Mucosa of stomach (tissue), 1 donor: ENCODE data around the gene ZBTB7C.

ENCODE experiments used
- H3K27me3 ChIP-seq: one replicate; pipeline ENCODE4 v1.7.0; 2013; ENCODE audit warnings: mild to moderate bottlenecking, low read length; ENCODE audit not compliant: control insufficient read depth, insufficient read depth
- H3K36me3 ChIP-seq: one replicate; pipeline ENCODE4 v1.7.0; 2013; ENCODE audit warnings: low read length; ENCODE audit not compliant: control insufficient read depth, insufficient read depth
- H3K4me1 ChIP-seq: one replicate; pipeline ENCODE4 v1.7.0; 2013; ENCODE audit warnings: mild to moderate bottlenecking, low read length; ENCODE audit not compliant: control insufficient read depth, insufficient read depth
- H3K4me3 ChIP-seq: one replicate; pipeline ENCODE4 v1.7.0; 2013; ENCODE audit warnings: low read length
- H3K9ac ChIP-seq: one replicate; pipeline ENCODE4 v1.7.0; 2013; ENCODE audit warnings: mild to moderate bottlenecking, low read length, moderate library complexity
- H3K9me3 ChIP-seq: one replicate; pipeline ENCODE4 v1.7.0; 2013; ENCODE audit warnings: mild to moderate bottlenecking, low read length, moderate library complexity; ENCODE audit not compliant: control insufficient read depth
- donor health status: Pancreatic carcinoma.

The ZBTB7C gene

DNA sequence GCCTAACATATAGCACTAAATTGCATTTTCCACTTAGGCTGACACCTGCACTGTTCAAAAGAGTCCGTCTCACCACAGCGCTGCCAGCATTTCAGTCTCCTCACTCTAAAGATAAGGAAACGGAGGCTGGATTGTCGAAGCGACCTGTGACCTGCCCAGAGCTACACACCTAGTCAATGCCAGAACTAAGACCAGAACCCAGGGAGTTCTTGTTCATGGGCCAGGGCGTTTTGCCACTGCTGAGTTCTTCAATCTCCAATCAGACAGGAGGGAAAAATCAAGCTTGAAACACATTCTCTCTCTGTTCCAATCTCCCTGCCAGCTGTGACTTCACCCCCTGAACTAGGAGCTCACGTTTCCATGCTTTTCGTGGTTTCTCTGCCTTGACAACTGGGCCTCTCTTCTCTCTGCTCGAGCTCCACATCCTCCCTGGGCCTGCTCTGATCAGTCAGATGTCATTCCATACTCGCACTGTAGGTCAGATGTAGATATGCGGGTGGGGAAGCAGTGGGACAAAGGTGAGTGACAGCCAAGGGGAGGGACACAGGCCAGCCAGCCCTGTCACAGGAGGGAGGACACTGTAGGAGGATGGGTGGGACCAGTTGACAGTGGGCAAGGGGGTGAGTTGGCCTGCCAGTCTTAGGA, 257.6 kb downstream of the ZBTB7C start:
- Histone ChIP-seq H3K36me3 (no peaks in the 10 kb centered on the region), H3K9ac (no peak overlapping the region), H3K9me3 (no peaks in the 10 kb centered on the region), H3K4me1 (peaks cover 43% of the 10 kb centered on the region), H3K27me3 (no peaks in the 10 kb centered on the region), H3K4me3 (no peak overlapping the region)

DNA sequence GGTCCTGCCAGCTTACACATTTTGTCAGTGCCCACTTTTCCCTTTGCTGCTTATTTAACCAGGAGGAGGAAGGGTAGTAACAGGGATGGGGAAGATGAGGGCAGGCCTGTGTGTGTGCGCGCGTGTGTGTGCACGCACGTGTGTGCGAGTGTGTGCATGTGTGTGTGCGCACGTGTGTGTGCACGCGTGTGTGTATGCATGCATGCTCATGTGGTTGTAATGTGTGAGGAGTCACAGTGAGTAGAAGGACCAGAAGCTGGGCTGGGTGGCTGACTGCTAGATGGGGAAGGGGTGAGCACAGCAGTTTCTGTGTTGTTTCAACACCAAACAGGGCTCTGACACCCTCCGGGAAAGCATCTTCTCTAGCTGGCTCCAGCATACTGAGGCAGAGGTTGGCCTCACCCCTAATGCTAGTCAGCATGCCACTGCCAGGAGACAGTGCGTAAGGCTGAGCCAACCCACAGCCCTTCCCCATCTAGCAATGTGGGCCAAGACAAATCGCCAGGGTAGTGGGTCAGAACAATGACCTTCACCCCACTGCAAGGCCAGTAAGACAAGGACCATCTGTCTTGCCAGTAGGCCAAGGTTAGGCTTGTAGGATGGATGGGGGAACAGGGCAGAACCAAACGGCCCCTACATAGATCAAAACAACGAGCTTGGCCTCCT, 260.0 kb downstream of the ZBTB7C start:
- H3K36me3 ChIP-seq: no peaks in the 10 kb centered on the region
- H3K4me3 ChIP-seq: no peak overlapping the region
- H3K27me3 ChIP-seq: no peaks in the 10 kb centered on the region
- H3K9me3 ChIP-seq: no peaks in the 10 kb centered on the region
- H3K9ac ChIP-seq: no peak overlapping the region
- H3K4me1 ChIP-seq: peaks cover 36% of the 10 kb centered on the region

DNA sequence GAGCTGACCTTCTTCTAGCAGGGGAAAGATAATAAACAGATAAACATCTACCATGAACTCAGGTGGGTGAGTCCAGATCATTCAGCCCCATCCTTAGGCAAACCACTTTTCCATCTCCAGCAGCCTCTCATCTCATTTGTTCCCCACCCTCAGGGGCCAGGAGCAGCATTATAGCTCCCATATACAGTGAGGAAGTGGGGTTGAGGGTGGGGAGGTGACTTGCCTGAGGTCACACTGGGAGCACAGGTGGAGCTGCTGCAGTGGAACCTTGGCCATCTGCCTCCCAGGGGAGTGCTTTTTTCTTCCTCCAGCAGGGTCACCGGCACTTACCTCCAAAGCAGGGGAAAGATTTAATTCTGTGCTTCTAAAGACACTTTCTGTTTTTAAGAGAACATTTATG, 266.2 kb downstream of the ZBTB7C start:
- Histone ChIP-seq H3K4me1 (peaks cover 52% of the 10 kb centered on the region), H3K9me3 (no peaks in the 10 kb centered on the region), H3K4me3 (no peak overlapping the region), H3K9ac (no peak overlapping the region), H3K27me3 (no peaks in the 10 kb centered on the region), H3K36me3 (no peaks in the 10 kb centered on the region)

GRCh38 chr18:48142353-48142752, 266.8 kb downstream of the ZBTB7C start:
- no peaks in the 10 kb centered on the region for H3K36me3 ChIP-seq
- no peaks in the 10 kb centered on the region for H3K9me3 ChIP-seq
- H3K4me3 ChIP-seq: no peak overlapping the region
- no peaks in the 10 kb centered on the region for H3K27me3 ChIP-seq
- H3K9ac ChIP-seq: no peak overlapping the region
- H3K4me1 ChIP-seq: peaks cover 57% of the 10 kb centered on the region

- Histone ChIP-seq H3K4me3 (no peak overlapping the region), H3K4me1 (peaks cover 57% of the 10 kb centered on the region), H3K36me3 (no peaks in the 10 kb centered on the region), H3K27me3 (no peaks in the 10 kb centered on the region), H3K9ac (no peak overlapping the region), H3K9me3 (no peaks in the 10 kb centered on the region)
Measured at GRCh38 chr18:48140731-48141130, 268.5 kb downstream of the ZBTB7C start.

DNA sequence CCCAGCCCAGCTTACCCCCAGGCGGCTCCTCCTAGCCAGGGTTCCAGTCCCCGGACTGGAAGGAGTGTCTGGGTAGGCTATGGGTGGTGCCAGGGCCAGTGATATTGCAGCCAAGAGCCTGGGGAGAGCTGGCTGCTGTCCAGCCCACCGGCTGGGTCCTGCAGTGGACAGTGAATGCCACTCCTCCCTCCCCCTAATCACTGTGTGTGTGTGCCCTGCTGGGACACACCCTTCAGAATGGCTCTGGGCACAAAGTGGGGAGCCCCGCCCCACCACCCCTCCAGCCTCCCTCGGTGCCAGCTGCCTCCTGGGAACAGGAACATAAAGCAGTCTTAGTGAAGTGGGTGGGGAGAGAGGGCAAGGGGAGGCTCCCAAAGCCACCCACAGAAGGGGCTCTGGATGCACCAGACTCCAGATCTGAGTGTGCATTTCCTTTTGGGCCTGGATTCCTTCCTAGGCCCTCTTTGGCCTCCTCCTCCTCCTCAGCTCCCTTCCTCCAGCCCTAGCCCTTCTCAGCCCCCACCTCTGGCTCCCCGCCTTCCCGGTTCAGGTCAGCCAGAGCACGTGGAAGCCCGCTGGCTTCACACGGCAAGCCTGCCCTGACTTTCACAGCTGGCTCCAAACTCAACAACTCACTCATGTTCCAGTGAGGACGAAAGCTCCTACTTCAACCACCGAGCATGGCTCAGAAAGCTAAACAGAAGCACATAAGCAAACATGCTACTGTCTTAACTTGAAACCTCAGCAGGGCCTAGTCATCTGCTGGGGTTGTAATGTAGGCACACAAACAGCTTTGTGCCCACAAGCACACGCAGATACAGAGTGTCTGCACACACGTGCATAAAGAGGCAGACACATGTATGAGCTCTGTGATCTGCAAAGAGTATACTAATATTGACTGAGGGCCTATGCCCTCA, 269.5 kb downstream of the ZBTB7C start:
- Histone ChIP-seq H3K4me3 (no peak overlapping the region), H3K4me1 (peaks cover 65% of the 10 kb centered on the region), H3K9ac (peak overlapping the region; percentile 46), H3K27me3 (no peaks in the 10 kb centered on the region), H3K36me3 (no peaks in the 10 kb centered on the region), H3K9me3 (no peaks in the 10 kb centered on the region)

- Histone ChIP-seq H3K36me3 (no peaks in the 10 kb centered on the region), H3K9me3 (no peaks in the 10 kb centered on the region), H3K4me3 (no peak overlapping the region), H3K27me3 (no peaks in the 10 kb centered on the region), H3K4me1 (peaks cover 72% of the 10 kb centered on the region), H3K9ac (peak overlapping the region; percentile 9)
Measured at GRCh38 chr18:48138660-48139430, 270.3 kb downstream of the ZBTB7C start.

DNA sequence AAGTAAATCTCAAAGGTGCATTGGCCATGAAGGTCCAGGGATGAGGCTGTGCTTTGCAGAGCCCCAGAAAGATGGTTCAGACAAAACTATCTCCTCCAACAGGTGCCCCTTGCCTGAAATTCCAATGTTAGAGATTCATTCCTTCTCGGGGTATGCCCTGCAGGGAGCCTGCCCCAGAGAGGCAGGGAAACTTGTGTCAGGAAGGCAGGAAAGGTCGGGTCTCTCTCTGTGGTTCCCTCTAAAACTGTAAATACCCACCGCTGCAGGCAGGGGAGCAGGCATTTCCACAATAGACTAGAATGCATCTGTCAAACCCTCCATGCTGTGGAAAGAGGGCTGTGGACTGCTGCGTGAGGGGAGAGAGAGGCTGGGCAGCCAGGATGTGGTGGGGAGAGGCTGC, 271.0 kb downstream of the ZBTB7C start:
- Histone ChIP-seq H3K27me3 (no peaks in the 10 kb centered on the region), H3K9me3 (no peaks in the 10 kb centered on the region), H3K4me3 (no peak overlapping the region), H3K36me3 (no peaks in the 10 kb centered on the region), H3K4me1 (peaks cover 70% of the 10 kb centered on the region), H3K9ac (peak overlapping the region; percentile 9)

DNA sequence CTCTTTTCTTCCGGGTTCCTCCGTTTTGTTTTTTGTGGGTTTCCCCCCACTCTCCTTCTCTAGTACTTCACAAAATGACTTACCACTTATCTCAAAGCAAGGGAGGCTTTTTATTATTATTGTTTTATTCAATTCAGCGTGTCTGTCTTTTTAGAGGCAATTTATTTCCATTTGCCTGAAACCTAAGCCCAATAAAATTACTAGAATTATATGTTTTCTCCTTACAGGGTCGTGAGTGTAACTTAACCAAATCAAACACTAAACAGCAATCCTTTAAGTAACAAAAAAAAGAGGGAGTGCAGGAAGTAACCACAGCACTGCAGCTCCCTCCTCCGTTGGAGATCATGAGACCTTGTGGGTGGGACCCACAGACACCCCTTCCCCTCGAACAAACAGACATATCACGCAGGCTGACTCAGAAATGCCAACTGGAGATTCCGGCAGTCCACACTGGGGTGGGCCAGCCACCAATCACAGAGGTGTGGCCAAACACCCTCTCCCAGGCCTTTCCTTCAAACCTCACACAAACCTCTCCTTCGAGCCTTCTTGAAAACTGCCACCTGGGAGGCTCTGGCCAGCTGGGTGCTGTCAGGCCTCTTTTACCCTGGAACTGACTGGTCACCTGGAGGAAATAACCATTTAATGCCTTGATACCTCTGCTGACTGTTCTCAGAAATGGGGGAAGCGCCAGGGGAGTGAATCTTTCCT, 271.7 kb downstream of the ZBTB7C start:
- Histone ChIP-seq H3K4me3 (peak overlapping the region; percentile 67), H3K27me3 (no peaks in the 10 kb centered on the region), H3K4me1 (peaks cover 70% of the 10 kb centered on the region), H3K9me3 (no peaks in the 10 kb centered on the region), H3K36me3 (no peaks in the 10 kb centered on the region), H3K9ac (peak overlapping the region; percentile 88)

DNA sequence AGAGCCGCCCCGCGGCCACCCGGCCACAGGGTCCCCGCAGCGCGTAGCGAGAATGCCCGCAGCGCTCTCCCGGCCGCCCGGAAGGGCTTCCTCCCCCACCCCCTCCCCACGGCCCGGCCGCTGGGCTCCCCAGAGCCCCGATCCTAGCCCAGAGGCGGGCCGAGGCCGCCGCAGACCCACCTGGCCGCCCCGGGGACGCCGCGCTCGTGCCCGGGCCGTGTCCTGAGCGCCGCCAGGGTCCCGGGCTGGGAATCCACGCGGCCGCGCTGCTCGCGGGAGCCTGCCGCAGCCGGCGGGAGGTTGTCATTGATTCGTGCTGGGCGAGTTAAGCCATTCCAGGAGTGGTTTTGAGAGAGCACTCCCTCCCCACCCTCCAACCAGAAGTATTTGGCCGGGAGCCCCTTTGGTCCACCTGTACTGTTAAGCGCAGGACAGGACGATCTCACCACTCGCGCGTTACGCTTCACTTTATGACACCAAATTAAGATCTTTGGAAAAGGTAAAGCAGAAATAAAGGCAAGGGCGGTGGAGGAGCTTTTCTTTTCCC, 272.3 kb downstream of the ZBTB7C start:
- H3K4me1 ChIP-seq: peaks cover 67% of the 10 kb centered on the region

More for the DNA sequence above, 272.3 kb downstream of the ZBTB7C start:
- peak overlapping the region; percentile 88 for H3K9ac ChIP-seq
- H3K27me3 ChIP-seq: no peaks in the 10 kb centered on the region
- peak overlapping the region; percentile 67 for H3K4me3 ChIP-seq
- no peaks in the 10 kb centered on the region for H3K36me3 ChIP-seq
- H3K9me3 ChIP-seq: no peaks in the 10 kb centered on the region
